IMR-90 (cell line): ENCODE results near the gene MEGF6. TPM values are rescaled to one million over a fixed set of nuclear protein-coding genes. Genes with fewer than 3 reads are reported as not detected.

ENCODE experiments used
- ATAC-seq: fragments of 200-7000 bp; cut with Tn5 transposase; 2 replicates; pipeline ENCODE4 v1.9.1; 2020; ENCODE audit warnings: low read depth, mild to moderate bottlenecking, moderate library complexity
- BruUV-seq: library from RNA; stranded (reverse); fragments of 400-500 nt; replicated peaks from 2 replicates; lab custom pipeline; 2021; lab: Mats Ljungman, UMichigan
- CTCF ChIA-PET: fragments of 300-600 bp; formaldehyde crosslinking; extraction: SDS; loops from one replicate; lab custom pipeline; 2021; ENCODE audit warnings: antibody characterized with exemption; lab: Yijun Ruan, JAX
- POLR2A ChIA-PET: fragments of 300-600 bp; sonication (Branson Sonifier 250); formaldehyde crosslinking; loops from one replicate; lab custom pipeline; 2022; ENCODE audit warnings: antibody characterized with exemption; ENCODE audit not compliant: unreplicated experiment; lab: Charles Lee
- DNase-seq: peaks from one replicate; pipeline ENCODE4 v3.0.0; 2013
- H2AFZ ChIP-seq: replicated peaks from 2 replicates; pipeline ENCODE3; 2013; ENCODE audit warnings: low read length, mild to moderate bottlenecking; ENCODE audit not compliant: poor library complexity
- H2AK5ac ChIP-seq: 2 replicates; pipeline ENCODE4 v1.6.1; 2013; ENCODE audit warnings: low read depth, low read length, inconsistent platforms
- H2AK9ac ChIP-seq: replicated peaks from 2 replicates; pipeline ENCODE3; 2013; ENCODE audit warnings: mild to moderate bottlenecking, low read depth, low read length, moderate library complexity; ENCODE audit not compliant: poor library complexity
- H2BK120ac ChIP-seq: 2 replicates; pipeline ENCODE4 v1.6.1; 2013; ENCODE audit warnings: low read depth, low read length, inconsistent platforms
- H2BK15ac ChIP-seq: 3 replicates; pipeline ENCODE4 v1.6.1; 2013; ENCODE audit warnings: low read depth, low read length, inconsistent platforms
- H2BK20ac ChIP-seq: 2 replicates; pipeline ENCODE4 v1.6.1; 2013; ENCODE audit warnings: low read depth, mild to moderate bottlenecking, inconsistent platforms, low read length, moderate library complexity
- H2BK5ac ChIP-seq: 2 replicates; pipeline ENCODE4 v1.6.1; 2013; ENCODE audit warnings: mild to moderate bottlenecking, low read depth, low read length, inconsistent platforms; ENCODE audit not compliant: poor library complexity, severe bottlenecking
- H3K14ac ChIP-seq: replicated peaks from 2 replicates; pipeline ENCODE4 v1.6.1; 2013; ENCODE audit warnings: low read depth, low read length, inconsistent platforms
- H3K18ac ChIP-seq: 2 replicates; pipeline ENCODE4 v1.6.1; 2013; ENCODE audit warnings: low read depth, low read length, control low read depth
- H3K23ac ChIP-seq: 2 replicates; pipeline ENCODE4 v1.6.1; 2013; ENCODE audit warnings: low read depth, low read length, inconsistent platforms
- H3K27ac ChIP-seq: 2 replicates; pipeline ENCODE4 v1.5.1; 2013; ENCODE audit warnings: mild to moderate bottlenecking, control low read depth, low read length; ENCODE audit not compliant: insufficient read depth
- H3K27me3 ChIP-seq: 2 replicates; pipeline ENCODE4 v1.6.1; 2013; ENCODE audit warnings: low read length; ENCODE audit not compliant: control insufficient read depth, insufficient read depth
- H3K36me3 ChIP-seq: 2 replicates; pipeline ENCODE4 v1.6.1; 2013; ENCODE audit warnings: low read length, mixed read lengths; ENCODE audit not compliant: control insufficient read depth, insufficient read depth
- H3K4ac ChIP-seq: 2 replicates; pipeline ENCODE4 v1.6.1; 2013; ENCODE audit warnings: low read depth, low read length, inconsistent platforms
- H3K4me1 ChIP-seq: 2 replicates; pipeline ENCODE4 v1.6.1; 2013; ENCODE audit warnings: low read length, mixed read lengths; ENCODE audit not compliant: control insufficient read depth, insufficient read depth
- H3K4me2 ChIP-seq: 2 replicates; pipeline ENCODE4 v1.6.1; 2013; ENCODE audit warnings: low read depth, mild to moderate bottlenecking, control low read depth, low read length, moderate library complexity
- H3K4me3 ChIP-seq: 2 replicates; pipeline ENCODE4 v1.5.1; 2013; ENCODE audit warnings: low read depth, mild to moderate bottlenecking, control low read depth, low read length, moderate library complexity; ENCODE audit not compliant: insufficient read depth
- H3K56ac ChIP-seq: 2 replicates; pipeline ENCODE4 v1.6.1; 2013; ENCODE audit warnings: low read length, inconsistent platforms; ENCODE audit not compliant: insufficient read depth; ENCODE audit errors: extremely low read depth
- H3K79me1 ChIP-seq, 2 experiments: 2 replicates each; pipeline ENCODE4 v1.6.1; 2013; ENCODE audit warnings: low read length in 2 of 2, inconsistent platforms in 1 of 2, low read depth in 1 of 2
- H3K9ac ChIP-seq: 2 replicates; pipeline ENCODE4 v1.6.1; 2013; ENCODE audit warnings: low read depth, low read length, control low read depth
- H3K9me1 ChIP-seq: 2 replicates; pipeline ENCODE4 v1.6.1; 2013; ENCODE audit warnings: low read length, inconsistent platforms; ENCODE audit not compliant: insufficient read depth
- H3K9me3 ChIP-seq: 2 replicates; pipeline ENCODE4 v1.6.1; 2013; ENCODE audit warnings: low read length; ENCODE audit not compliant: control insufficient read depth, insufficient read depth
- H4K20me1 ChIP-seq: 2 replicates; pipeline ENCODE4 v1.6.1; 2013; ENCODE audit warnings: low read length, inconsistent platforms; ENCODE audit not compliant: insufficient read depth
- H4K5ac ChIP-seq: 2 replicates; pipeline ENCODE4 v1.6.1; 2013; ENCODE audit warnings: mild to moderate bottlenecking, low read depth, low read length, control low read depth
- H4K8ac ChIP-seq, 2 experiments: 2 replicates each; pipeline ENCODE4 v1.6.1; 2013; ENCODE audit warnings: low read depth in 2 of 2, low read length in 2 of 2, control low read depth in 1 of 2, inconsistent platforms in 1 of 2
- H4K91ac ChIP-seq: 2 replicates; pipeline ENCODE4 v1.6.1; 2013; ENCODE audit warnings: low read depth, low read length, inconsistent platforms; ENCODE audit not compliant: insufficient read depth
- BHLHE40 ChIP-seq: fragments of 150-350 bp; IDR thresholded peaks from 2 replicates; pipeline ENCODE4 v1.6.1; 2016; ENCODE audit warnings: mild to moderate bottlenecking, low read depth, low read length
- CEBPB ChIP-seq: IDR thresholded peaks from 2 replicates; pipeline ENCODE4 v1.6.1; 2012; ENCODE audit warnings: low read depth, low read length, improper control_type of control experiment
- CHD1 ChIP-seq: IDR thresholded peaks from 2 replicates; pipeline ENCODE4 v1.6.1; 2012; ENCODE audit warnings: low read depth, low read length, improper control_type of control experiment
- CTCF ChIP-seq: conservative IDR thresholded peaks from 2 replicates; pipeline ENCODE4 v1.5.1; 2012; ENCODE audit warnings: mild to moderate bottlenecking, low read depth, low read length, improper control_type of control experiment
- FOS ChIP-seq: fragments of 150-350 bp; IDR thresholded peaks from 2 replicates; pipeline ENCODE4 v1.6.1; 2016; ENCODE audit warnings: low read depth, low read length
- MAZ ChIP-seq: IDR thresholded peaks from 2 replicates; pipeline ENCODE4 v1.6.1; 2012; ENCODE audit warnings: low read depth, mild to moderate bottlenecking, low read length, improper control_type of control experiment, moderate library complexity, borderline replicate concordance
- RCOR1 ChIP-seq: IDR thresholded peaks from 2 replicates; pipeline ENCODE4 v1.6.1; 2012; ENCODE audit warnings: mild to moderate bottlenecking, low read length, improper control_type of control experiment; ENCODE audit not compliant: insufficient replicate concordance
- RFX5 ChIP-seq: IDR thresholded peaks from 2 replicates; pipeline ENCODE4 v1.8.0; 2012; ENCODE audit warnings: low read depth, mild to moderate bottlenecking, low read length, moderate library complexity
- SMC3 ChIP-seq: fragments of 150-350 bp; IDR thresholded peaks from 2 replicates; pipeline ENCODE4 v1.6.1; 2016; ENCODE audit warnings: low read depth, mild to moderate bottlenecking, antibody characterized with exemption, low read length, moderate library complexity
- WGBS, 2 experiments: methylation state at CpG; one replicate each; pipeline versions ENCODE4 v1.1.5 to v1.1.7; 2013; ENCODE audit warnings: missing lambda C conversion rate in 2 of 2; ENCODE audit not compliant: insufficient read length in 1 of 2; ENCODE audit errors: extremely low coverage in 2 of 2; 5-methylcytosine and 5-hydroxymethylcytosine counted together
- dilution Hi-C: fragments of 300-500 bp; cut with HindIII; formaldehyde crosslinking; loops from one replicate; pipeline ENCODE4 v1.14.3; 2018; ENCODE audit warnings: low sequenced_read_pairs; ENCODE audit not compliant: unreplicated experiment
- in situ Hi-C: fragments of 300-500 bp; cut with MboI; formaldehyde crosslinking; loops from 3 replicates; pipeline ENCODE4 v1.14.3; 2019; ENCODE audit warnings: low sequenced_read_pairs, inconsistent platforms, mixed read lengths
- intact Hi-C: fragments of 100-400 bp; cut with micrococcal nuclease; formaldehyde crosslinking; loops from 2 replicates; pipeline ENCODE4 v1.10.0; 2022
- polyA plus RNA-seq, 3 experiments: library from polyadenylated mRNA; depleted of rRNA; stranded (reverse); fragments of >200 nt; gene quantifications; 2 replicates each; pipeline ENCODE4 v1.2.3, GENCODE V29; 2012; ENCODE audit warnings: low replicate concordance in 1 of 3
- total RNA-seq: library from RNA; depleted of rRNA; stranded (reverse); fragments of >200 nt; gene quantifications from 2 replicates; pipeline ENCODE4 v1.2.3, GENCODE V29; 2012

The MEGF6 gene
- total and polyA plus RNA-seq, 2 of the 4 experiments (the other 2 are of a cell fraction) = 0.72 to 4.1 TPM

- Histone ChIP-seq H2BK5ac (no peak overlapping the region), H4K8ac (no peak overlapping the region), H4K91ac (no peak overlapping the region), H3K4me2 (no peak overlapping the region), H4K5ac (no peak overlapping the region), H3K79me1 (no peaks in the 10 kb centered on the region), H3K56ac (no peak overlapping the region), H4K20me1 (no peaks in the 10 kb centered on the region), H3K27ac (no peak overlapping the region), H3K27me3 (no peaks in the 10 kb centered on the region), H3K36me3 (no peaks in the 10 kb centered on the region), H3K9me1 (no peaks in the 10 kb centered on the region), H3K14ac (no peak overlapping the region), H2AK5ac (no peak overlapping the region), H3K4ac (no peak overlapping the region), H2BK20ac (no peak overlapping the region), H3K9ac (no peak overlapping the region), H3K18ac (no peak overlapping the region), H2BK15ac (no peak overlapping the region), H2BK120ac (no peak overlapping the region), H2AFZ (no peak overlapping the region), H3K4me1 (no peaks in the 10 kb centered on the region), H3K9me3 (peaks cover 1% of the 10 kb centered on the region; the same call in 1 of the 2 replicates), H3K4me3 (no peak overlapping the region), H2AK9ac (no peak overlapping the region), H3K23ac (no peak overlapping the region)
- no TSS peak for BruUV-seq
- dilution Hi-C loops = no loop called here
- CTCF ChIA-PET = interaction anchor here (1.1 kb wide), 1 partner anchor 107 kb away, joined by 4 read pairs; no protein-coding TSS in a partner anchor
- intact Hi-C loops = no loop called here
- POLR2A ChIA-PET = no interaction called here
- 100% methylated on average over 2 of the region's 17 CpGs; no CpG with 5 or more reads in 1 of the 2 experiments for WGBS, 2 experiments
- no peak for DNase-seq
- no peak for ATAC-seq
- no peak for TF ChIP-seq SMC3
- TF ChIP-seq CHD1 = no peak
- no peak for TF ChIP-seq BHLHE40
- no peak for TF ChIP-seq RCOR1
- no peak for TF ChIP-seq CEBPB
- TF ChIP-seq FOS = no peak
- no peak for TF ChIP-seq MAZ
- no peak for TF ChIP-seq RFX5
- TF ChIP-seq CTCF = no peak
- in situ Hi-C loops = no loop called here
Observed at GRCh38 chr1:3514404-3514803, 96.9 kb downstream of the MEGF6 start.
